T47D (cell line): ENCODE measurements around the gene GATAD2B.
A peak's percentile ranks its signal among the peaks of the same experiment; 100 is the strongest.

ENCODE experiments used
- DNase-seq, 2 experiments: peaks; one replicate each; pipeline versions ENCODE4 v3.0.0 to v3.0.0-alpha.2; 2011 to 2012; ENCODE audit warnings: low read depth in 1 of 2, low spot score in 1 of 2
- JUND ChIP-seq: IDR thresholded peaks from 2 replicates; pipeline ENCODE4 v1.6.1; 2012; ENCODE audit warnings: low read depth
- in situ Hi-C: cut with HindIII; loops from 2 replicates; pipeline ENCODE4 v1.10.0; 2016; ENCODE audit warnings: low sequenced_read_pairs, low pct_unique_long_range_greater_than_20kb

GATAD2B gene

DNA sequence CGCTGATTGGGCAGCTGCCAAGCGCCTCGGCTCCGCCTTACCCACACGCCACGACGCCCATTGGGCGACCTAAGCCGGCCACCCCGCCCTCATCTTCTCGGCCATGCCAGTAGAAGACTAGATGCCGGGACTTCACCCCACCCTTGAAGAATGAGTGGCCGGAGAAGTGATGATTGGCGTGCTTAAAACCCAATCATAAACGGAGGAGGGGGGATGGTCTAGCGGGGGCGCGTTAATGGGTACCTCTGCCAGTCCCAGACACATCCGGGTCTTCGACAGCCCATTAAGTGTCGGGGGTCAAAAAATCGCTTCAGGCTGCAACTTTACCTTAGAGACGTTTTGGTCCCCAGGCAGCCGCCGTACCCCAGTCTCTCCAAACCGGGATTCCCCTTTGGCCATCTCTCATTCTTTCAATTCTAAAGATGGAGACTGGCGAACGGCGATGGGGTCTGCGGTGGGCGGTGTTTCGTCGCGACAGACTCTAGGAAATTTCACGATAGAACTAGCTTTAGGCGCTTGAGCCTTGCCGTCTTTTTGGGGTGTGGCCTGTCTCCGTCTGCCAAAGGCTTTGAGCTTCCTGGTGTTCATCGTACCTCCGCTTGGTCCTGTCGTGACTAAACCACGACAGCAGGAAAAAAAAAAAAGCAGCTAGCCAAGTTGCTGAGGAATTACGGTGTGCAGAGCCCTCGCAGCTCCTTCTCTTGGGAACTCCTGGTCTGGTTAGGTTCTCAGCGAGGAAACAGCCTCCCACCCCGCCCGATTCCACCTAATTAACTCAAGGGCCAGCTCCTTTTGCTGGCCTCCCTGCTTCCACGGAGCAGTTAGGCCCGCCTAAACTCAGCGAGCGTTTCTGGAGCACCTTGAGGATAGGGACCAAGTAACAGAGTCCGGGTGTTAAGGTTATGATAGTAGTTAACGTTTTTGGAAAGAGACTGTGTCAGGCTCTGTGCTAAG is at the start of gene GATAD2B:
TSS of gene GATAD2B (minus strand) at position 1 of the 954 bp plus-strand sequence. CDS start 94,625 bp downstream, outside the sequence.
- in situ Hi-C loops = no loop called here
- no peak for TF ChIP-seq JUND
- DNase-seq = peak; percentile 99 to 100

DNA sequence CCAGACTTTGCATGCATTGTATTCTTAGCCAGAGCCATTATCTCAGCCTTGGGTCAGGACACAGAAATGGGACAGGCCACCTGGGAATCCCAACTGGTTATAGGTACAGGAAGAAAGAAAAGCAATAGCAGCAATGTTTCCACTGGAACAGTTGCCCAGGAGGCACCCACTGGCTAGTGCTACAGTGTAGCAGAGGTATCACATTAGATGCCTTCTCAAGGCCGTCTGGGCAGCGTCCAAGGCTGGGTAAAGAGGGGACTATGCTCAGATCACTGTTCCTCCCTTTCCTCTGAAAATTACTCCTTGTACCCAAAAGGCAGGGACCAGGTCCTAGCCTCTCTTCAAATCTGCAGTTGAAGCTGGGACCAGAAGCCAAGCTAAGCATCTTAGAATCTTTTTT is 47.6 kb upstream of the GATAD2B start:
- no peak for TF ChIP-seq JUND
- no peak for DNase-seq
- in situ Hi-C loops = no loop called here

DNA sequence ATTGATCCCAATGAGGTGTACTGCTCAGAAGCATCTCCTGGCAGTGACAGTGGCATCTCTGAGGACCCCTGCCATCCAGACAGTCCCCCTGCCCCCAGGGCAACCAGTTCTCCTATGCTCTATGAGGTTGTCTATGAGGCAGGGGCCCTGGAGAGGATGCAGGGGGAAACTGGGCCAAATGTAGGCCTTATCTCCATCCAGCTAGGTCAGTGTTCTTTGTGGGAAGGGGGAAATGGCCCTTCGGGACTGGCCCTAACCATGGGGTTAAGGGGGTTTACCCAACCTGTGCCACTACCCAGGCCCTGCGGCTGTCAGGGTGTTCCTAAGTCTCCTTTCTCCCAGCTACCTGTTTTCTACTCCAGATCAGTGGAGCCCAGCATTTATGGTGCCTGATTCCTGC is 46.2 kb upstream of the GATAD2B start:
- in situ Hi-C loops = no loop called here
- TF ChIP-seq JUND = no peak
- no peak for DNase-seq

DNA sequence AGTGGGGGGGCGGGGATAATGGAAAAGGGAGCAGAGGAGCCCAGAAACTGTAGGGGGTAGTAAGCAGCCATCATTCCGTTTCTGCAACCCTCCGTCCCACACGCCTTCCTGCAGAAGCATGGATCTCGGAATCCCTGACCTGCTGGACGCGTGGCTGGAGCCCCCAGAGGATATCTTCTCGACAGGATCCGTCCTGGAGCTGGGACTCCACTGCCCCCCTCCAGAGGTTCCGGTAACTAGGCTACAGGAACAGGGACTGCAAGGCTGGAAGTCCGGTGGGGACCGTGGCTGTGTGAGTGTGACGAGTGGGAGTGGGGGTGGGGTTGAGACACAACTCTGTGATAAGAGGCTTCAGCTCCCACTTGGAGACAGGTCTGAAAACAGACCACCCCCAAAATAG is 45.6 kb upstream of the GATAD2B start:
- in situ Hi-C loops = no loop called here
- no peak for TF ChIP-seq JUND
- peak in 1 of 2 experiments; percentile 44 for DNase-seq

DNA sequence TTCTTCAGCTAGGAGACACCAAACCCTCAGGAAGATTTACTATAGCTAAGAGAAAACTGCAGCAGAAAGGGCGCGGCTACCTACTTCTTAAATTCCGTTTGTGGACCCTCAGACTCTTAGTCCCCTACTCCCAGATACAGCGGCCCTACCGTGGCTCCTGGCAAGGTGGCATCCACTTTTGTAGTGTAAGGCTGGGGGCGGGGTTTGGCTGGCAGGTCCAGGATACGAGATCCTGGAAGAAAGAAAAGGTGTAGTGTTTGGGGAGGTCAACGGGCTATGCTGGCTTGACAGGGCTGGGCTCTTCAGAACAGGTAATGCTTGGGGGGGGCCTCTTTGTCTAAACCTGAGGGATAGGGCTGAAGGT is 45.2 kb upstream of the GATAD2B start:
- peak; percentile 65 to 96 for DNase-seq
- no peak for TF ChIP-seq JUND
- in situ Hi-C loops = no loop called here

DNA sequence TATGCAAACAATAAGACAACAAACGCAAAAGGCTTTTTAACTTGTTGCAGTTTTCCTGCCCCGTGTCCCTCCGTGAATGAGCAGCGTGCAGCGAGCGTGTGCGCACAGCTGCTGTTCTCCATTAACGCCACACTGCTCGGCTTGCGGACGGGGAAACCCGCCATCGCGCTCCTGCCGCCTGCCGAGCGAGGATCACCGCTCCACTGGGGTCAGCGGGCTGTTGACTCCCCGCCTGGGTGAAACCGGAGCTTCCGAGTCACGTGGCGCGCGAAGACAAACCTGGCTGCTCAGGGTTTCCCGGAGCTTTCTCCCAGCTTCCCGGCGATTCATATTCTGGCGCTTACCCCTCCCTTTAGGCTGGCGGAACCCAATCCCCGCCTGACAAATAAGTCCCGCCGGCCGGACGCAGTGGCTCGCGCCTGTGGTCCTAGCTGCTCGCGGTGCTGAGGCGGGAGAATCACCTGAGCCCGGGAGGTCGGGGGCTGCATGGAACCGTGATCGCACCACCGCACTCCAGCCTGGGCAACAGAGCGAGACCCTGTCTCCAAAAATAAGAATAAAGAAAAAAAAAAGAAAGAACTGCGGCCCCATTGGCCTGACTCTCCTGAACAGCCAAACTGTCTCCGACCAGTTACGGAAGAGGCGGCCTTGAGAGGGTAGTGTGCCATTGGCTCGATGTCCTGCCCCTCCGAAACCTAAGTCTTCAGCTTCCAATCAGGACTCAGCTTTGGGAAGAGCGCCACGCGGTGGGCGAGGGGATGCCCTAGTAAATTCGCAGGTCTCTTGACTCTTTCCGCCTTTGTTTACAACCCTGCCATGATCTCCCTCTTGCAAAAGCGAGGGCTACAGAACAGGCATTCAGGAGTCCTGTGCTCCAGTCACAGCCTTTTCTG is 44.6 kb upstream of the GATAD2B start, which contains the start of gene CREB3L4:
TSS of gene CREB3L4 (plus strand) at position 796 of the 893 bp plus-strand sequence. CDS start 624 bp downstream, outside the sequence.
- no peak for TF ChIP-seq JUND
- peak; percentile 76 to 99 for DNase-seq
- in situ Hi-C loops = no loop called here

DNA sequence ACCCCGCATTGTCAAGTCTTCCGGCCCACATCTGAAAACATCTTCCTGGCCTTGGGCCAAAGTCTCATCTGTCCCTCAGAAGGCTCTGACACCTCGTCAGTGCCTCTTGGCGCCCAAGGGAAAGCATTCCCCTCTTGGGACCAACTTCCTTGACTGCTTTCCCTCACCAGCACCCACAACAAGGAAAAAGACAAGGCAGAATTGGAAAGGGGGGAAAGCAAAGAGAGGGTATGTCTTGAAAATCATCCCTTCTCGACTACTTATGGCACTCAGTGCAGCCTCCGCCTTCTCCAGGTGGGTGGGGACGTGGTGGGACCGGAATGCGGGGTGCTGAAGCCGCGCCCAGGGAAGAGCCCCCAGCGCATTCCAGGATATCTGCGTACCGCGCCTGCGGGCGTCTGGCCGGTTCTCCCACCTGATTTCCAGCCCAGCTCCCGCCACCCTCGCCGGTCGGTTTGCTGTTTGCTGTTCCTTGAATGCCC is 41.1 kb upstream of the GATAD2B start:
- in situ Hi-C loops = no loop called here
- peak; percentile 55 to 98 for DNase-seq
- peak; percentile 72; the same call in 1 of the 2 replicates for TF ChIP-seq JUND

DNA sequence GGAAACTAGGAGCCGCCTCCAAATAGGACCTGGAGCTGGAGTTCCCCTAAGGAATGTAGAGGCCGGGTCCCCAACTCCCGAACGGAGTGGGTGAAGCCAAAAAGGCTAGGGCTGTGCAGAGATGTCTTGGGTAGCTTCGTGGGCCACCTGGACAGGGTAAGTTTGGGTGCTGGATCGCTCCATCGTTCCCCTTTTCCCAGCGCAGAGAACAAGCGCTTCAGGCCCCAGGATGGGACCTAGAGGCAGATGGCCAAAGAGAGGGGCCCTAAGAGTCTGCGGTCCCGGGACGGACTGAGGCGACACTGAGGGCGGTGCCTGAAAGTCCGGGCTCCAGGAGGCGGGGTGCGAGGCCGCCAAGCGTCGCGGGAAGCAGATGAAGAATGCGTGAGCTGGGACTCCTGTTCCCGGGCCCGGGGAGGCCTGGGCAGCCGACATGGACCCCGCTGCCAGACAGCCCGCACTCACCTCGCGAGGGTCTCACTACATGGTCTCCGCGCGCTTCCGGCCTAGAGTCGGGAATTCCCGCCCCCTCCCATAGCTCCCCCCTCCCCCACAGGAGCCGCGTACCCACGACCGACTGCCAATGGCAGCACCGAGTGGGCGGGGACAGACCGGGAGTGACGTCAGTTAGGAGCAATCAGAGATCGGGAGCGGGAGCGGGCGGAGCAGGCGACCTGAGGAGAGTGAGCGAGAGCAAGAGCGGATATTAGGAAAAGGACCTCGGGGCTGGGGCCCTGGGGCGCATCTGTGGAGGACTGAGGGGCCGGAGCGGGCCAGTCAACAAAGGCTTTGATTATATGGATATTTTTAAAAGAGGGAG is 40.5 kb upstream of the GATAD2B start, which contains the start of gene SLC39A1:
TSS of gene SLC39A1 (minus strand) at position 508 of the 820 bp plus-strand sequence. CDS start 822 bp downstream, outside the sequence.
- in situ Hi-C loops = no loop called here
- DNase-seq = peak; percentile 88 to 99

DNA sequence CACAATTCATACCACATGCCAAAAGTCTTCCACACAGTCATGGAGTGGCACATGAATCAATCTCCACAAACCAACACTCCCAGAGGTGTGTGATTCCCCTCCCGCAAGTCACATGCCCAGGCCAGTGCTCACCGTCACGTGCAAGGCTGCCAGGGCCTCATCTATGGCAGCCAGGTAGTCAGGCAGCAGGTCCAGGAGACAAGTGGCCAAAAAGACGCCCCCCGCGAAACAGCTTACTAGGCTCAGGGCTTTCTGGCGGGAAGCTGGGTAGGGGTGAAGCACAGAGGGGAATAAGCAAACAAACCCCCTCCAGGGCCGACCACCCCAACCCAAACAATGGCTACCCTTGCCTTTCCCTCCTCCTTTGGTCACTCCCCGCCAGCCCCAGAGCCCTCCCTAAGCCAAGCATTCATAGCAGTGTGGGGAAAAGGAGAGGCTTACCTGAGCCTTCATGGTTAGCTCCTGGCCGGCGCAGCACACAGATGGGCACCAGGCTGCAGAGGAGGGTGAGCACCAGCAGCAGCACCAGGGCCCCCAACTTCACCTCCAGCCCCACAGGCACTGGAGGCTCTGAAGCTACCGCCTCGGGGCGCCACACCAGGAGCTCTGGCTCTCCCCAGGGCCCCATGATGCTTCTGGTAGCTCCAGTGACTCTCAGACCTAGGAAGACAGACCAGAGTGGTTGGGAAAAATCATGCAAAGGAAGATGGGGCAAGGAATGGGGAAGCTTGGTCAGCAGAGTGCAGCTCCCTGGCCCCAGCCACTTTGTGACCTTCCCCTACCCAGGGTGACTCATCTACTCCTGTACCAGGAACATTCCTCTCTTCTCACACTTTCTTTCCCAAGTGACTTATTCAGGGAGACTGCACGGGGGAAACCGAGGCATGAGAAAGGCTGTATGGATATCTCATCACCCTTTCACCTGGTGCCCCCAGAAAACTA is 39.6 kb upstream of the GATAD2B start:
- peak in 1 of 2 experiments; percentile 60 for DNase-seq
- in situ Hi-C loops = no loop called here
- no peak for TF ChIP-seq JUND

More for the DNA sequence above, 40.5 kb upstream of the GATAD2B start, which contains the start of gene SLC39A1:
- no peak for TF ChIP-seq JUND

DNA sequence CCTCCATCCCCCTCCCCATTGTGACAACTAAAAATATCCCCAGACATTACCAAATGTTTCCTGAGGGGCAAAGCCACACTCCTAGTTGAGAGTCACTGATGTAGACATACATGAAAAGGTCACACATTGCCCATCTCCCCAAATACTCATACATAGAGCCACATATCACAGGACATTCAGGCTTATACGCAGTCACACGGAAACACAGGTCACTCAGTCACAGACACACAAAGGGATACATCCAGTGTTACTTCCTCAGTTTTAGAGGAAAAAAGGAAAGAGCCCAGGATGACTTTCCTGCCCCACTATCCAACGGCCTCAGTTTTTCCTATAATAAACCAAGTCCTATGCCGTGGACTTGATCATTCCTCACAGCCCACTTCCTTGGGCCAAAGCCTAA is 38.6 kb upstream of the GATAD2B start:
- TF ChIP-seq JUND = no peak
- DNase-seq = no peak
- in situ Hi-C loops = no loop called here

DNA sequence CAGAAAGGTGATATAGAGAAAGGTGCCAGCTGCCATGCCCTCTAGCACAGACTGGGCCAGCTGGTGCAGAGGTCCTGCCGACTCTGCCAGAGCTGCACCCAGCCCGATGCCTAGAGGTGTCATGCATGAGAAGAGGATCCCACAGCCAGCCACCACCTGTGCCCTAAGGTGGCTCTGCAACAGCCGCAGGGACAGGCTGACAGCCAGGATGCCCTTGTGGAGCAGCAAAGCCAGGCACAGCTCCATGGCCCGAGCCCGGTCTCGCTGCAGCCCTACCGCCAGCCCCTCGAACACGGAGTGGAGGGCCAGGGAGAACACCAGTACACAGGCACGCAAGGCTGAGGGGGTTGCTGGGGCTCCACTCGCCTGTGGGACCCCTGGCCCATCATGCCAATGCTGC is 37.4 kb upstream of the GATAD2B start:
- no peak for DNase-seq
- no peak for TF ChIP-seq JUND
- in situ Hi-C loops = no loop called here
